H1 (cell line): ENCODE measurements around the gene TBC1D22A. TPM values are rescaled to one million over a fixed set of nuclear protein-coding genes. Genes with fewer than 3 reads are reported as not detected.
A peak's percentile ranks its signal among the peaks of the same experiment; 100 is the strongest.

ENCODE experiments used
- CTCF ChIA-PET: fragments of 300-600 bp; sonication (Branson Sonifier 250); formaldehyde crosslinking; loops from one replicate; lab custom pipeline; 2021; ENCODE audit not compliant: partially characterized antibody; lab: Charles Lee
- POLR2A ChIA-PET: fragments of 300-600 bp; sonication (Branson Sonifier 250); formaldehyde crosslinking; loops from one replicate; lab custom pipeline; 2021; ENCODE audit warnings: inconsistent platforms; ENCODE audit not compliant: partially characterized antibody; lab: Charles Lee
- DNase-seq, 2 experiments: peaks; one replicate each; pipeline versions ENCODE4 v3.0.0 to v3.0.0-alpha.2; 2010 to 2022; ENCODE audit warnings: low spot score in 2 of 2, low read depth in 1 of 2, mixed read lengths in 1 of 2
- FAIRE-seq: peaks from 2 replicates; lab custom pipeline; 2011; peaks lifted over from hg19 to GRCh38; lab: Jason Lieb, UNC
- H2AFZ ChIP-seq: 2 replicates; pipeline ENCODE4 v1.8.1; 2012; ENCODE audit warnings: low read length, inconsistent platforms
- H2AK5ac ChIP-seq: 2 replicates; pipeline ENCODE4 v1.6.1; 2013; ENCODE audit warnings: low read depth, low read length
- H2BK120ac ChIP-seq: replicated peaks from 2 replicates; pipeline ENCODE3; 2013; ENCODE audit warnings: low read depth, low read length, inconsistent platforms
- H2BK12ac ChIP-seq: 2 replicates; pipeline ENCODE4 v1.6.1; 2013; ENCODE audit warnings: low read depth, low read length
- H2BK15ac ChIP-seq: 2 replicates; pipeline ENCODE4 v1.6.1; 2013; ENCODE audit warnings: low read length
- H2BK20ac ChIP-seq: 2 replicates; pipeline ENCODE4 v1.6.1; 2013; ENCODE audit warnings: low read length
- H2BK5ac ChIP-seq: 2 replicates; pipeline ENCODE4 v1.6.1; 2013; ENCODE audit warnings: low read depth, low read length
- H3K14ac ChIP-seq: 2 replicates; pipeline ENCODE4 v1.6.1; 2013; ENCODE audit warnings: inconsistent platforms; ENCODE audit not compliant: insufficient read length
- H3K18ac ChIP-seq: 2 replicates; pipeline ENCODE4 v1.6.1; 2013; ENCODE audit warnings: low read length; ENCODE audit errors: extremely low read depth
- H3K23ac ChIP-seq: 2 replicates; pipeline ENCODE4 v1.6.1; 2013; ENCODE audit warnings: inconsistent platforms; ENCODE audit not compliant: insufficient read length
- H3K23me2 ChIP-seq: 2 replicates; pipeline ENCODE4 v1.6.1; 2013; ENCODE audit warnings: low read depth, low read length
- H3K27ac ChIP-seq: 2 replicates; pipeline ENCODE4 v1.6.1; 2011; ENCODE audit warnings: low read depth, low read length, inconsistent platforms
- H3K27me3 ChIP-seq, 4 experiments: replicated peaks in 1 of 4; 1 replicate in 1 of 4; 2 replicates in 3 of 4; pipeline versions ENCODE4 v1.6.1 to v1.8.1; 2011 to 2013; ENCODE audit warnings: low read length in 3 of 4, mild to moderate bottlenecking in 3 of 4, inconsistent platforms in 2 of 4, mixed read lengths in 2 of 4, moderate library complexity in 1 of 4; ENCODE audit not compliant: control insufficient read depth in 3 of 4, insufficient read depth in 3 of 4; ENCODE audit errors: extremely low read depth in 1 of 4
- H3K36me3 ChIP-seq, 4 experiments: 2 replicates each; pipeline versions ENCODE4 v1.6.1 to v1.8.1; 2011 to 2013; ENCODE audit warnings: mild to moderate bottlenecking in 4 of 4, low read length in 3 of 4, moderate library complexity in 2 of 4, control low read depth in 1 of 4, inconsistent platforms in 1 of 4; ENCODE audit not compliant: insufficient read depth in 4 of 4, control insufficient read depth in 2 of 4
- H3K4ac ChIP-seq: replicated peaks from 2 replicates; pipeline ENCODE3; 2013; ENCODE audit warnings: low read length, low read depth, mixed read lengths, inconsistent platforms; ENCODE audit not compliant: insufficient read length
- H3K4me1 ChIP-seq, 4 experiments: replicated peaks in 1 of 4; 1 replicate in 1 of 4; 2 replicates in 3 of 4; pipeline versions ENCODE4 v1.6.1 to v1.8.1; 2011 to 2013; ENCODE audit warnings: low read length in 3 of 4, inconsistent platforms in 2 of 4, mixed read lengths in 1 of 4; ENCODE audit not compliant: insufficient read depth in 4 of 4, control insufficient read depth in 3 of 4
- H3K4me2 ChIP-seq, 2 experiments: 2 replicates each; pipeline versions ENCODE4 v1.6.1 to v1.8.1; 2011 to 2013; ENCODE audit warnings: low read depth in 2 of 2, low read length in 2 of 2, control low read depth in 1 of 2, inconsistent platforms in 1 of 2, mild to moderate bottlenecking in 1 of 2; ENCODE audit not compliant: insufficient read depth in 1 of 2
- H3K4me3 ChIP-seq, 4 experiments: fragments of 200-600, 300-600 bp in 1 of 4; sonication (generic), shearing (Covaris generic), sonication (Bioruptor Twin) in 1 of 4; 2 replicates each; pipeline versions ENCODE4 v1.5.1 to v1.8.1; 2011 to 2016; ENCODE audit warnings: low read length in 4 of 4, low read depth in 3 of 4, control low read depth in 2 of 4, inconsistent platforms in 2 of 4, mild to moderate bottlenecking in 2 of 4, mixed read lengths in 1 of 4, moderate library complexity in 1 of 4; ENCODE audit not compliant: insufficient read depth in 2 of 4; ENCODE audit errors: extremely low read depth in 1 of 4
- H3K56ac ChIP-seq: replicated peaks from 2 replicates; pipeline ENCODE3; 2013; ENCODE audit warnings: low read depth, mild to moderate bottlenecking, mixed read lengths, low read length, inconsistent platforms; ENCODE audit not compliant: insufficient read length
- H3K79me1 ChIP-seq: 2 replicates; pipeline ENCODE4 v1.6.1; 2013; ENCODE audit warnings: low read depth, low read length, control low read depth
- H3K79me2 ChIP-seq, 2 experiments: 2 replicates each; pipeline versions ENCODE4 v1.6.1 to v1.8.1; 2012 to 2013; ENCODE audit warnings: low read length in 2 of 2, mild to moderate bottlenecking in 2 of 2, inconsistent platforms in 1 of 2; ENCODE audit not compliant: insufficient read depth in 2 of 2, control insufficient read depth in 1 of 2
- H3K9ac ChIP-seq, 4 experiments: replicated peaks in 1 of 4; 1 replicate in 1 of 4; 2 replicates in 3 of 4; pipeline versions ENCODE4 v1.6.1 to v1.8.1; 2011 to 2013; ENCODE audit warnings: low read depth in 3 of 4, low read length in 3 of 4, control low read depth in 2 of 4, mild to moderate bottlenecking in 2 of 4, moderate library complexity in 2 of 4, inconsistent platforms in 1 of 4; ENCODE audit errors: extremely low read depth in 1 of 4
- H3K9me3 ChIP-seq, 2 experiments: 2 replicates each; pipeline versions ENCODE4 v1.6.1 to v1.8.1; 2012 to 2013; ENCODE audit warnings: mild to moderate bottlenecking in 2 of 2, moderate library complexity in 2 of 2, control low read depth in 1 of 2, inconsistent platforms in 1 of 2, low read depth in 1 of 2, low read length in 1 of 2, mixed read lengths in 1 of 2; ENCODE audit not compliant: insufficient read depth in 2 of 2
- H4K20me1 ChIP-seq, 2 experiments: replicated peaks in 1 of 2; 2 replicates each; pipeline versions ENCODE3 to v1.8.1; 2011 to 2013; ENCODE audit warnings: inconsistent platforms in 2 of 2, low read length in 2 of 2, mild to moderate bottlenecking in 1 of 2; ENCODE audit not compliant: insufficient read depth in 2 of 2, control insufficient read depth in 1 of 2
- H4K5ac ChIP-seq: 2 replicates; pipeline ENCODE4 v1.6.1; 2013; ENCODE audit warnings: low read length, low read depth, mixed read lengths, inconsistent platforms; ENCODE audit not compliant: insufficient read length
- H4K8ac ChIP-seq: 2 replicates; pipeline ENCODE4 v1.8.0; 2013; ENCODE audit warnings: mild to moderate bottlenecking, moderate library complexity, low read length, inconsistent platforms; ENCODE audit not compliant: insufficient read depth; ENCODE audit errors: extremely low read depth
- H4K91ac ChIP-seq: replicated peaks from 2 replicates; pipeline ENCODE3; 2013; ENCODE audit warnings: low read length, mixed read lengths, inconsistent platforms; ENCODE audit not compliant: insufficient read length
- POLR2AphosphoS5 ChIP-seq: IDR thresholded peaks from 2 replicates; pipeline ENCODE4 v1.6.1; 2011; ENCODE audit warnings: low read depth, low read length
- WGBS, 2 experiments: shearing (Covaris generic) in 1 of 2; methylation state at CpG; one replicate each; pipeline versions ENCODE4 v1.1.6 to v1.1.7; 2013 to 2015; ENCODE audit warnings: low lambda C conversion rate in 2 of 2, mixed read lengths in 2 of 2, inconsistent platforms in 1 of 2, low coverage in 1 of 2, missing lambda C conversion rate in 1 of 2; ENCODE audit not compliant: insufficient replicate concordance in 2 of 2, insufficient coverage in 1 of 2, insufficient read length in 1 of 2; ENCODE audit errors: extremely low coverage in 1 of 2, missing lambda C conversion rate in 1 of 2; 5-methylcytosine and 5-hydroxymethylcytosine counted together
- polyA plus RNA-seq, 7 experiments: library from polyadenylated mRNA; depleted of rRNA in 3 of 7; stranded (reverse) in 5 of 7; unstranded in 2 of 7; fragments of >200 nt in 5 of 7; fragments of 200-250 nt in 2 of 7; gene quantifications; 1 replicate in 5 of 7; 2 replicates in 1 of 7; 4 replicates in 1 of 7; pipeline versions ENCODE4 v1.2.1 to v1.2.3, GENCODE V29; 2011 to 2013; ENCODE audit warnings: missing spikeins in 2 of 7, mixed read lengths in 2 of 7
- total RNA-seq: library from RNA; stranded (reverse); fragmentation: NEBNext Ultra II Directional; extraction: Animal tissue kit (Norgen Biotek cat#: 25700); gene quantifications from 2 replicates; pipeline ENCODE4 v1.2.1, GENCODE V29; 2021

TBC1D22A gene
- total and polyA plus RNA-seq, 2 of the 8 experiments (the other 6 are each of a cell fraction or from before 2014, with no cell fraction given), result 11.9 to 18.4 TPM

GRCh38 chr22:47161631-47162030 is 399.2 kb downstream of the TBC1D22A start:
- H3K18ac ChIP-seq, result no peak overlapping the region
- H2BK20ac ChIP-seq, result no peak overlapping the region
- H2BK120ac ChIP-seq, result no peak overlapping the region
- H2AFZ ChIP-seq, result no peak overlapping the region
- H4K20me1 ChIP-seq, result peaks cover 3 to 12% of the 10 kb centered on the region in 2 experiments
- peak overlapping the region; percentile 41; the same call in 1 of the 2 replicates for H4K8ac ChIP-seq
- H3K14ac ChIP-seq, result no peak overlapping the region
- no peak overlapping the region for H3K23ac ChIP-seq
- H3K4ac ChIP-seq, result no peak overlapping the region
- H3K23me2 ChIP-seq, result peaks cover 10% of the 10 kb centered on the region; the same call in 1 of the 2 replicates
- no peak overlapping the region for H3K4me2 ChIP-seq
- no peak for DNase-seq
- H3K56ac ChIP-seq, result no peak overlapping the region
- no peak for TF ChIP-seq POLR2AphosphoS5
- TF ChIP-seq, all 59 proteins: peak for 0
- Histone ChIP-seq H3K9ac (no peak overlapping the region), H3K27ac (no peak overlapping the region), H3K79me2 (peaks cover 0 to 5% of the 10 kb centered on the region in 2 experiments; a peak in 1 of 4 replicates), H3K27me3 (no peaks in the 10 kb centered on the region), H3K79me1 (peaks cover 3% of the 10 kb centered on the region), H2BK5ac (no peak overlapping the region), H3K4me1 (no peaks in the 10 kb centered on the region; a peak in 1 of 7 replicates), H3K9me3 (no peaks in the 10 kb centered on the region), H4K5ac (no peak overlapping the region), H3K36me3 (peaks cover 0 to 11% (median 3%) of the 10 kb centered on the region in 4 experiments; a peak in 2 of 8 replicates), H3K4me3 (no peak overlapping the region), H4K91ac (no peak overlapping the region), H2AK5ac (no peak overlapping the region), H2BK15ac (no peak overlapping the region), H2BK12ac (no peak overlapping the region)
- FAIRE-seq, result no peak
- ChIA-PET CTCF (interaction anchor here (0.6 to 1.2 kb wide), 4 partner anchors 24 to 329 kb away, joined by 3 read pairs; no protein-coding TSS in a partner anchor), POLR2A (no interaction called here)
- WGBS, 2 experiments, result 77% methylated on average over 17 of the region's 17 CpGs; no CpG with 5 or more reads in 1 of the 2 experiments
